Stomach smooth muscle (tissue), 2 donors: ENCODE measurements around the gene GLIS1.

ENCODE experiments used
- H3K27ac ChIP-seq: one replicate; pipeline ENCODE4 v1.7.0; 2013; ENCODE audit warnings: mild to moderate bottlenecking, low read length, inconsistent platforms
- H3K27me3 ChIP-seq, 2 donors: one replicate each; pipeline ENCODE4 v1.7.0; 2013; ENCODE audit warnings: low read length in 2 of 2; ENCODE audit not compliant: insufficient read depth in 2 of 2, control insufficient read depth in 1 of 2
- H3K36me3 ChIP-seq, 2 donors: one replicate each; pipeline ENCODE4 v1.7.0; 2013; ENCODE audit warnings: low read length in 2 of 2; ENCODE audit not compliant: control insufficient read depth in 2 of 2, insufficient read depth in 2 of 2
- H3K4me1 ChIP-seq: one replicate; pipeline ENCODE4 v1.7.0; 2013; ENCODE audit warnings: low read length; ENCODE audit not compliant: control insufficient read depth, insufficient read depth
- H3K4me3 ChIP-seq, 2 donors: one replicate each; pipeline ENCODE4 v1.7.0; 2013; ENCODE audit warnings: low read length in 2 of 2
- H3K9ac ChIP-seq, 2 donors: one replicate each; pipeline ENCODE4 v1.7.0; 2013; ENCODE audit warnings: low read length in 2 of 2, mild to moderate bottlenecking in 1 of 2
- H3K9me3 ChIP-seq, 2 donors: one replicate each; pipeline ENCODE4 v1.7.0; 2013; ENCODE audit warnings: low read length in 2 of 2; ENCODE audit not compliant: control insufficient read depth in 2 of 2
- donor health status: healthy.
- donor health status: Pancreatic carcinoma.

The GLIS1 gene

DNA sequence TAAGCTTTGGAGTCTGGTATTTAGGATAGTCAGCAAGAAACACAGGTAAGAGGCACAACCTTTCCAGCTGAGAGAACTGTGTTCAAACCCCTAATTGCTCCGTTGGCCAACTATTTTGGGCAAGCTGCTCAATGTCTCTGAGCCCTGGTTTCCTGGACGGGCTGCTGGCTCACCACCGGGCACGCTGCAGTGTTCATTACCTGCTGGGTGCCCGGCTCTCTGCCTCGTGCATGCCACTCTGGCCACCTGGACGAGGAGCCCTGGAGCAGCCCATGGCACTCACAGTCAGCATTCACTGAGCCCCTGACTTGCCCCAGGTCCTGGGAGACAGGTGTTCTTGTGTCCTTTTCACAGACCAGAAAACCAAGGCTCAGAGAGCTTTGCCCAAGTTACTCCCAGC lies 228.7 kb downstream of the GLIS1 start:
- Histone ChIP-seq H3K4me3 (no peak overlapping the region), H3K9ac (no peak overlapping the region), H3K36me3 (no peaks in the 10 kb centered on the region), H3K27ac (no peak overlapping the region), H3K27me3 (no peaks in the 10 kb centered on the region), H3K9me3 (no peaks in the 10 kb centered on the region), H3K4me1 (peaks cover 7% of the 10 kb centered on the region)

GRCh38 chr1:53509775-53510174 lies 229.2 kb downstream of the GLIS1 start:
- Histone ChIP-seq H3K4me3 (no peak overlapping the region), H3K4me1 (peaks cover 7% of the 10 kb centered on the region), H3K9me3 (no peaks in the 10 kb centered on the region), H3K36me3 (no peaks in the 10 kb centered on the region), H3K27ac (no peak overlapping the region), H3K27me3 (no peaks in the 10 kb centered on the region), H3K9ac (no peak overlapping the region)

DNA sequence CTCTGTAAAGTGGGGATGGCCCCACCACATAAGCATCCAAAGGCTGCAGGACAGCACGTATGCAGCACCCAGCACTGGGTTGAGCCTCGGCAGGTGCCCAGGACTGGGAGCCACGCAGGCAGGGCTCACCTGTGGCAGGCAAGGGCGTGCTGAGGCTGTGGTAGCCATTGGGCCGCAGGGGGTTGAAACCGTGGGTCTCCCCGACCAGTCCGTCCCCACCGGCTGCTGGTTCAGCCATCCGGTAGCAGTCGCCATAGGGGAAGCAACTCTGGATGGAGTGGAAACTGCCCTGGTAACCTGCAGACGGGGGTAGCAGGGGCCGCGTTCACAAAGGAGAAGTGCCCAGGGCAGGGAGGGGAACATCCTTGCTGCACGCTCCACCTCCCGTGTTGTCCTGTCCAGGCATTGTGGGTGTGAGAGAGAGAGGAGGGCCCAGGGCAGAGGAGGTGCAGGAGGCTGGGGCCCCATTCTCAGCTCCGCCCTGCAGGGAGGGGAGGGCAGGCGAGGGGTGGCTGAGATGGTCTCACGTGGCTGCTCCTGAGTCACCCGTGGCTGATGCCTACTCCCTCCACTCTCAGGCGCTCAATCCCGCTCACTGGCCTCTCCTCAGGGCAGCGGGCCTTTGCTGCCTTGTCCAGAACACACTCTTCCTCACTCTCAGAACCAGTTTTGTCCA lies 229.8 kb downstream of the GLIS1 start:
- Histone ChIP-seq H3K4me3 (no peak overlapping the region), H3K9ac (no peak overlapping the region), H3K27me3 (no peaks in the 10 kb centered on the region), H3K4me1 (peaks cover 7% of the 10 kb centered on the region), H3K36me3 (no peaks in the 10 kb centered on the region), H3K9me3 (no peaks in the 10 kb centered on the region), H3K27ac (no peak overlapping the region)

- Histone ChIP-seq H3K4me3 (no peak overlapping the region), H3K9me3 (no peaks in the 10 kb centered on the region), H3K9ac (no peak overlapping the region), H3K27ac (no peak overlapping the region), H3K36me3 (no peaks in the 10 kb centered on the region), H3K4me1 (peaks cover 7% of the 10 kb centered on the region), H3K27me3 (no peaks in the 10 kb centered on the region)
Measured at GRCh38 chr1:53508056-53508990, 230.6 kb downstream of the GLIS1 start.

DNA sequence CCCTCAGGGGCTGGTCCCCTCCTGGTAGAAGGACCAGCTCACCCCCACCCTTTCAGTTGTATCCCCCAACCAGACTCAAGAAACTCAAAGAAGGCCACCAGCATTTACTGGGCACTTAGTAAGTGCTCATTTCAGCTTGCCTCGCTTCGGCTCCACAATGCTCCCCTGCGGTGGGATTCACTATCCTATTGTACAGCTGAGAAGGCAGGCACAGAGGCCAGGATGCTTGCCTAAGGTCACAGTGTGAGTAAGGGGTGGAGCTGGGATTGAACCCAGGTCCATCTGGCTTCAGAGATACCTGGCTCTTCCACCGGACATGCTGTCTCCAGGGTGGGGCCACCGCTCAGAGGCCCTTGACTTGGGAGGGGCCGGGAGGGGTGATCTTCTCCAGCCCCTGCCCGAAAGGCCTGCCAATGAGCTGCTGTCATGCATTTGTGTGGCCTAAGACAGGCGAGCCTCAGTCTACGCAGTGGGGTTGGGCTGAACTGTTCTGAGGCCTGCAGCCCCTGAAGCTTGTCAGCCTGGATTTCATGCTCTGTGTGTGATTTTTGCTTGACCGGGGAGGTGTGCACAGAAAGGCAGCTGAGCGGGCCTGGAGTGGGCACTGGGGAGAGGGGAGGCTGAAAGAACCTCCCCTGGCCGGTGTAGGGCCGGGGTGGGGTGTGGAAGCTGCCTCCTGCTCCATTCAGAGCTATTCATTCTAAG lies 231.7 kb downstream of the GLIS1 start:
- H3K27me3 ChIP-seq = no peaks in the 10 kb centered on the region
- peaks cover 7% of the 10 kb centered on the region for H3K4me1 ChIP-seq
- no peak overlapping the region for H3K9ac ChIP-seq
- H3K36me3 ChIP-seq = no peaks in the 10 kb centered on the region
- no peaks in the 10 kb centered on the region for H3K9me3 ChIP-seq
- H3K4me3 ChIP-seq = no peak overlapping the region
- H3K27ac ChIP-seq = no peak overlapping the region

GRCh38 chr1:53506355-53507050 lies 232.5 kb downstream of the GLIS1 start:
- Histone ChIP-seq H3K9ac (no peak overlapping the region), H3K9me3 (no peaks in the 10 kb centered on the region), H3K4me1 (peaks cover 4% of the 10 kb centered on the region), H3K27me3 (no peaks in the 10 kb centered on the region), H3K27ac (no peak overlapping the region), H3K36me3 (no peaks in the 10 kb centered on the region), H3K4me3 (no peak overlapping the region)

GRCh38 chr1:53505891-53506290 lies 233.1 kb downstream of the GLIS1 start:
- H3K9me3 ChIP-seq = no peaks in the 10 kb centered on the region
- H3K4me3 ChIP-seq = no peak overlapping the region
- no peak overlapping the region for H3K9ac ChIP-seq
- peaks cover 1 to 5% of the 10 kb centered on the region in 2 donors for H3K27me3 ChIP-seq
- no peaks in the 10 kb centered on the region for H3K36me3 ChIP-seq
- no peak overlapping the region for H3K27ac ChIP-seq
- H3K4me1 ChIP-seq = peaks cover 2% of the 10 kb centered on the region

DNA sequence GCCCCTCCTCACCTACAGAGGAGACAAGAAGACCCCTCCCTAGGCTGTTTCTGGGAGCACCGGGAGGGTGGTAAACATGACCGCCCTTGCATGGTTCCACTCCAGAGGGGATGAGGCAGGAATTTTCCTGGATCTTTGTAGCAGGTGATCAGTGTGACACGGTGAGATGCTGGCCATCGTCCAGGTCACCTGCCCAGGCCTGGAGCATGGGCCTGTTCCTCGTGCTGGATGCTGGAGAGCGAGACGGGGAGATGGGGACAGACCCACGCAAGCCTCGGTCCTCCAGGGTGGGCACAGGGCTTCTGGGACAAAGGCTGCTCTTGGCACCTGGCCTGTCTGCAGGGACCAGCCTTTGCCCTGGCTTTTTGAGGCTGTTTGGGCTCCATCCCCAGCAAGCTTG lies 233.6 kb downstream of the GLIS1 start:
- Histone ChIP-seq H3K36me3 (no peaks in the 10 kb centered on the region), H3K4me1 (peaks cover 2% of the 10 kb centered on the region), H3K4me3 (no peak overlapping the region), H3K27me3 (peaks cover 4 to 5% of the 10 kb centered on the region in 2 donors), H3K9ac (no peak overlapping the region), H3K27ac (no peak overlapping the region), H3K9me3 (no peaks in the 10 kb centered on the region)

GRCh38 chr1:53504901-53505300 lies 234.1 kb downstream of the GLIS1 start:
- Histone ChIP-seq H3K27me3 (peaks cover 4 to 8% of the 10 kb centered on the region in 2 donors), H3K4me1 (peaks cover 2% of the 10 kb centered on the region), H3K27ac (no peak overlapping the region), H3K4me3 (no peak overlapping the region), H3K9me3 (no peaks in the 10 kb centered on the region), H3K9ac (no peak overlapping the region), H3K36me3 (no peaks in the 10 kb centered on the region)

- Histone ChIP-seq H3K27me3 (peaks cover 4 to 17% of the 10 kb centered on the region in 2 donors), H3K36me3 (no peaks in the 10 kb centered on the region), H3K4me3 (no peak overlapping the region), H3K9me3 (no peaks in the 10 kb centered on the region), H3K9ac (no peak overlapping the region), H3K4me1 (peaks cover 2% of the 10 kb centered on the region), H3K27ac (no peak overlapping the region)
Measured at GRCh38 chr1:53503433-53504217, 235.3 kb downstream of the GLIS1 start.
